MCF 10A (cell line): Measurements from ENCODE around the gene TRPT1. TPM values are rescaled to one million over a fixed set of nuclear protein-coding genes. Genes with fewer than 3 reads are reported as not detected.

Source experiments
- BruUV-seq: library from RNA; stranded (reverse); fragments of 400-500 nt; replicated peaks from 2 replicates; lab custom pipeline; 2021; lab: Mats Ljungman, UMichigan
- CTCF ChIA-PET: fragments of 300-600 bp; sonication (Branson Sonifier 250); formaldehyde crosslinking; extraction: SDS; loops from one replicate; lab custom pipeline; 2021; ENCODE audit warnings: antibody characterized with exemption, inconsistent platforms; lab: Yijun Ruan, JAX
- POLR2A ChIA-PET: fragments of 300-600, 350-650 bp; sonication (Branson Sonifier 250); formaldehyde crosslinking; extraction: SDS; loops from one replicate; lab custom pipeline; 2020; ENCODE audit warnings: antibody characterized with exemption, inconsistent platforms; lab: Yijun Ruan, JAX
- DNase-seq: peaks from one replicate; pipeline ENCODE4 v3.0.0-alpha.2; 2018; ENCODE audit not compliant: unreplicated experiment
- H3K27ac Mint-ChIP-seq: one replicate; pipeline ENCODE4 v1.8.0; 2022; ENCODE audit warnings: mild to moderate bottlenecking, low read depth, mixed read lengths; ENCODE audit not compliant: unreplicated experiment
- H3K27me3 Mint-ChIP-seq: one replicate; pipeline ENCODE4 v1.8.0; 2022; ENCODE audit warnings: mixed read lengths; ENCODE audit not compliant: insufficient read depth, unreplicated experiment
- H3K36me3 Mint-ChIP-seq: one replicate; pipeline ENCODE4 v1.8.0; 2022; ENCODE audit warnings: mild to moderate bottlenecking, moderate library complexity, mixed read lengths; ENCODE audit not compliant: insufficient read depth, unreplicated experiment
- H3K4me1 Mint-ChIP-seq: one replicate; pipeline ENCODE4 v1.8.0; 2022; ENCODE audit warnings: mixed read lengths; ENCODE audit not compliant: insufficient read depth, unreplicated experiment
- H3K4me3 Mint-ChIP-seq: one replicate; pipeline ENCODE4 v1.8.0; 2022; ENCODE audit warnings: mild to moderate bottlenecking, moderate library complexity, mixed read lengths; ENCODE audit not compliant: unreplicated experiment
- H3K9me3 Mint-ChIP-seq: one replicate; pipeline ENCODE4 v1.8.0; 2022; ENCODE audit warnings: mixed read lengths; ENCODE audit not compliant: unreplicated experiment
- CTCF ChIP-seq: fragments of 200-600 bp; IDR thresholded peaks from one replicate; pipeline ENCODE4 v1.8.0; 2022; ENCODE audit warnings: antibody characterized with exemption, mild to moderate bottlenecking; ENCODE audit not compliant: unreplicated experiment
- intact Hi-C: fragments of 100-400 bp; cut with micrococcal nuclease; formaldehyde crosslinking; loops from 2 replicates; pipeline ENCODE4 v1.14.1; 2022
- total RNA-seq: library from RNA; stranded (reverse); gene quantifications from 2 replicates; pipeline ENCODE4 v1.2.3, GENCODE V29; 2022

Gene TRPT1
- total RNA-seq, 1 experiment from 2014 or later = 31.3 TPM

GRCh38 chr11:64244107-64244506 lies 18.1 kb upstream of the TRPT1 start:
- DNase-seq = no peak
- ChIA-PET POLR2A (interaction anchor here (0.6 to 10.8 kb wide), 8 partner anchors 13 to 1413 kb away, joined by 3 to 122 read pairs (median 16); partner anchors contain the start of genes CATSPERZ, DNAJC4, ESRRA and NUDT22), CTCF (interaction anchor here (0.6 to 3.1 kb wide), 6 partner anchors 8 to 74 kb away, joined by 3 to 27 read pairs (median 8); partner anchors contain the start of genes CATSPERZ, ESRRA, FERMT3 and PLCB3)
- peaks cover 37% of the 10 kb centered on the region for H3K36me3 Mint-ChIP-seq
- no peaks in the 10 kb centered on the region for H3K27me3 Mint-ChIP-seq
- H3K4me1 Mint-ChIP-seq = peaks cover 25% of the 10 kb centered on the region
- no TSS peak for BruUV-seq
- intact Hi-C loops = no loop called here
- peak overlapping the region; percentile 93 for H3K4me3 Mint-ChIP-seq
- H3K27ac Mint-ChIP-seq = peak overlapping the region; percentile 70
- no peaks in the 10 kb centered on the region for H3K9me3 Mint-ChIP-seq
- TF ChIP-seq CTCF = no peak

DNA sequence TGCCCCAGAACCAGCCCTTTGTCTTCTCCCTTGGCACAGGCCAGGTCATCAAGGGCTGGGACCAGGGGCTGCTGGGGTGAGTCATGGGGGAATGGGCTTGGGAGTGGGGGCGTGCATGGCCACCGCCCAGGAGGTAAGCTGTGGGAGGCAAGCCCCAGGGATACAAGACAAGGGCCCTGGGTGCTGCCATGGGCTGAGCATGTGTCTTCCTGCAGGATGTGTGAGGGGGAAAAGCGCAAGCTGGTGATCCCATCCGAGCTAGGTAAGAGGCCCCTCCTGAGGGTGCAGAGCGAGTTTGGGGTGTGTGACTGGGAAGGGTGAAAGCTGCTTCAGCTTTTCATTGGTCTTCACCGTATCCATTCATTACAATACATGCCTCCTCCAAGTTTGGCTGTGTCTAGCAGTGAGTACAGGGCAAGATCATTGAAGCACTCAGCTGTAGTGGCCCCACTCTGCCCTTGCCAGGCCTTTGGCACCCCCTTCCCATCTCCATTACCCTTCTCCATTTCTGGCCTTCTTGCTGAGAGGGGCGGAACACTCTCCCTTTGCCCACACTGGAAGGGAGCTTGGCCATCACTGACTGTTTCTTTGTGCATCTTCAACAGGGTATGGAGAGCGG lies 17.4 kb upstream of the TRPT1 start:
- TF ChIP-seq CTCF = no peak
- Mint-ChIP-seq H3K9me3 (no peaks in the 10 kb centered on the region), H3K4me3 (peak overlapping the region; percentile 93), H3K27me3 (no peaks in the 10 kb centered on the region), H3K36me3 (peaks cover 42% of the 10 kb centered on the region), H3K4me1 (peaks cover 25% of the 10 kb centered on the region), H3K27ac (peak overlapping the region; percentile 70)
- DNase-seq = no peak
- BruUV-seq = no TSS peak
- intact Hi-C loops = no loop called here
- ChIA-PET POLR2A (interaction anchor here (0.5 to 10.8 kb wide), 13 partner anchors 8 to 92 kb away, joined by 3 to 122 read pairs (median 5); partner anchors contain the start of genes CATSPERZ, DNAJC4, ESRRA and NUDT22), CTCF (interaction anchor here (0.6 to 3.1 kb wide), 9 partner anchors 9 to 89 kb away, joined by 3 to 27 read pairs (median 4); partner anchors contain the start of genes CATSPERZ, ESRRA, PLCB3 and PRDX5)

DNA sequence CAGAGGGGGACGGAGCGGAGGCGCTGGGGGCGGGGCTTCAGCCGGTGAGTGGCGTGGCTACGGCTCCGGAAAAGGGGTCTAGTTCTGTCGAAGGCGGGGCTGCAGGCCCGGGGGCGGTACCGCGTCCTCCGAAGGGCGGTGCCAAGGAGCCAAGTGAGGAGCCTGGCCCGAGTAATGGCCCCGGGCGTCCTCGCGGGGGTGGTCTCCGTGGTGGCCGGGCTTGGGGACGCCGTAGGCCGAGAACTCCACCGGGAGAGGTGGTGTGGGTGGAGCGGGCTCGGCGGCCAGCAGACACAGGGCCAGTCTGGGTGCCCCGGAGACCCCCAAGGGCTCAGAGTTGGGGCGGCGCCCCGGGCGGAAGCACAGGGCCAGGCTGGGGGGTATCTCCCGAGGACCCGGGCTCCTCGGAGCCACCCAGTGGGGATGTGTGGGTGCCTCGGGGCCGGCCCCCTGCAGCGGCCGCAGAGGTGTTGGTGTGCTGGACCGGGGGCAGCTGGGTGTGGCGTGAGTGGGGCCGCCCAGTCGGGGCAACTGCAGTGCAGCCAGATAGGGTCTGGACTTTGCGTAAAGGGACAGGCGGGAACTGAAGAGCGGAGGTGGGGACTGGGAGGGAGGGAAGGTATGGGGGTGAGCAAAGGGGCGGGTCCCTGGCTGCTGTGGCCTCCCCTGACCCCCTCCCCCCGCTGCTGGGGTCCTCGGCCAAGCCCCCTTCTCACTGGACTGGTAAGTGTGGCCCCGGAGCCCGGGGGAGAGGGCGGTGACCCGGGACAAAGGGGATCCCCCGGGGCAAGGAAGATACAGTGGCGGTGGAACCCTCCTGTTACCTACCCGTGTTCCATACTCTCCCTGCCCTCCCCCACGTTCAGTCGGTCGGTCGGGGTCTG lies 15.7 kb upstream of the TRPT1 start:
- intact Hi-C loops = no loop called here
- H3K27ac Mint-ChIP-seq = peak overlapping the region; percentile 98
- H3K36me3 Mint-ChIP-seq = peaks cover 56% of the 10 kb centered on the region
- ChIA-PET POLR2A (interaction anchor here (0.6 to 10.8 kb wide), 21 partner anchors 9 to 1620 kb away, joined by 3 to 122 read pairs (median 4); partner anchors contain the start of genes B3GAT3, BAD, CATSPERZ and DNAJC4), CTCF (interaction anchor here (0.7 to 1.5 kb wide), 7 partner anchors 9 to 395 kb away, joined by 3 to 8 read pairs (median 4); partner anchors contain the start of gene PLCB3)
- H3K9me3 Mint-ChIP-seq = no peaks in the 10 kb centered on the region
- no TSS peak for BruUV-seq
- peaks cover 19% of the 10 kb centered on the region for H3K4me1 Mint-ChIP-seq
- H3K4me3 Mint-ChIP-seq = peak overlapping the region; percentile 93
- TF ChIP-seq CTCF = no peak
- peak; percentile 52 for DNase-seq
- no peaks in the 10 kb centered on the region for H3K27me3 Mint-ChIP-seq
